Activated T-cell treated with anti-CD3 and anti-CD28 coated beads, Interleukin-2, amount 50 U/mL, for 72 hours (primary cell): ENCODE results near the gene LENEP. TPM values are rescaled to one million over a fixed set of nuclear protein-coding genes. Genes with fewer than 3 reads are reported as not detected.

Experiments
- ATAC-seq, 2 donors: fragments of 150-1000 bp; cut with Tn5 transposase; replicated peaks in 1 of 2; 2 replicates each; pipeline ENCODE4 v1.10.0; 2021; ENCODE audit warnings: moderate library complexity in 2 of 2, mild to moderate bottlenecking in 1 of 2
- DNase-seq, 2 donors: peaks; one replicate each; pipeline ENCODE4 v3.0.0; 2021 to 2022; ENCODE audit warnings: mixed read lengths in 1 of 2
- H3K27ac Mint-ChIP-seq: one replicate; pipeline ENCODE4 v1.8.0; 2022; ENCODE audit warnings: mild to moderate bottlenecking, moderate library complexity, mixed read lengths
- H3K27me3 Mint-ChIP-seq: one replicate; pipeline ENCODE4 v1.8.0; 2022; ENCODE audit warnings: low read depth, mixed read lengths
- H3K36me3 Mint-ChIP-seq, 2 donors: one replicate each; pipeline ENCODE4 v1.8.0; 2022; ENCODE audit warnings: mixed read lengths in 2 of 2, mild to moderate bottlenecking in 1 of 2; ENCODE audit not compliant: insufficient read depth in 2 of 2
- H3K4me1 Mint-ChIP-seq: one replicate; pipeline ENCODE4 v1.8.0; 2022; ENCODE audit warnings: low read depth, mixed read lengths
- H3K4me3 Mint-ChIP-seq, 2 donors: one replicate each; pipeline ENCODE4 v1.8.0; 2022; ENCODE audit warnings: mild to moderate bottlenecking in 2 of 2, mixed read lengths in 2 of 2, moderate library complexity in 2 of 2
- H3K9me3 Mint-ChIP-seq, 2 donors: one replicate each; pipeline ENCODE4 v1.8.0; 2022; ENCODE audit warnings: mixed read lengths in 2 of 2
- total RNA-seq, 2 donors: library from RNA; stranded (reverse); gene quantifications; one replicate each; pipeline ENCODE4 v1.2.3, GENCODE V29; 2022

LENEP gene
- 1 to 10 TPM in 1 of 2 donors, under 1 TPM in 1; 0.65 to 2.3 TPM for total RNA-seq

DNA sequence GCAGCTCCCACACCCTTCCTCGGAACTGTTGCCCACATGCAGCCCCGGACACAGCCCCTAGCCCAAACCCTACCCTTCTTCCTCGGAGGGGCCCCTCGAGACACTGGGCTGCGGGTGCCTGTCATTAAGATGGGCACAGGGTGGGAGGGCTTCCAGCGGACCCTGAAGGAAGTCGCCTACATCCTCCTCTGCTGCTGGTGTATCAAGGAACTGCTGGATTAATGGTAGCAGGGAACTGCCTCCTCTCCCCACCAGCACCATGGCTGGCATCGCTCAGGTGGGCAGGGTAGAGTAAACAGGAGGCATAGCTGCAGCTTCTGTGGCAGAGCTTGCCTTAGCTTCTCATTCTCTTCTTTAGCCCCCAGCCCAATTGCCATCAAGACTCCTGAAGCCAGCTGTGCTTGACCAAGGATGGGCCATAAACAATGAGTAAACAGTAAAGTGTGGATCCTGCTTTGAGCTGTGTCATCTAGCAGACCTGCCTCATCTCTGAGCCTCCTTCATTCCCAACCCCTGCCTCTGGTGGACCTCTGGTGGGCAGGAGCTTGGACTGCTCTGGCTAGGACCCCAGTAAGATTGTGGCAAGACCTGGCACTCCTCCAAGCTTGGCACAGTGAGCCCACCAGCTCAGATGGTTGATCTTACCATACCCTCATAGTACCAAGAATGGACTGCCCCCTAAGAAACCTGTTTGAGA is at the start of gene LENEP:
Gene LENEP, plus strand, starts transcription at position 15 of the 697 bp plus-strand sequence. Its CDS starts 22 bp downstream, at position 37.
- ATAC-seq (no peak), DNase-seq (no peak)
- Mint-ChIP-seq H3K4me1 (peaks cover 35% of the 10 kb centered on the region), H3K27ac (no peak within 1 kb of the TSS), H3K9me3 (no peaks in the 10 kb centered on the region), H3K4me3 (no peak within 1 kb of the TSS), H3K36me3 (peaks cover 2 to 6% of the 10 kb centered on the region in 2 donors), H3K27me3 (no peaks in the 10 kb centered on the region)

DNA sequence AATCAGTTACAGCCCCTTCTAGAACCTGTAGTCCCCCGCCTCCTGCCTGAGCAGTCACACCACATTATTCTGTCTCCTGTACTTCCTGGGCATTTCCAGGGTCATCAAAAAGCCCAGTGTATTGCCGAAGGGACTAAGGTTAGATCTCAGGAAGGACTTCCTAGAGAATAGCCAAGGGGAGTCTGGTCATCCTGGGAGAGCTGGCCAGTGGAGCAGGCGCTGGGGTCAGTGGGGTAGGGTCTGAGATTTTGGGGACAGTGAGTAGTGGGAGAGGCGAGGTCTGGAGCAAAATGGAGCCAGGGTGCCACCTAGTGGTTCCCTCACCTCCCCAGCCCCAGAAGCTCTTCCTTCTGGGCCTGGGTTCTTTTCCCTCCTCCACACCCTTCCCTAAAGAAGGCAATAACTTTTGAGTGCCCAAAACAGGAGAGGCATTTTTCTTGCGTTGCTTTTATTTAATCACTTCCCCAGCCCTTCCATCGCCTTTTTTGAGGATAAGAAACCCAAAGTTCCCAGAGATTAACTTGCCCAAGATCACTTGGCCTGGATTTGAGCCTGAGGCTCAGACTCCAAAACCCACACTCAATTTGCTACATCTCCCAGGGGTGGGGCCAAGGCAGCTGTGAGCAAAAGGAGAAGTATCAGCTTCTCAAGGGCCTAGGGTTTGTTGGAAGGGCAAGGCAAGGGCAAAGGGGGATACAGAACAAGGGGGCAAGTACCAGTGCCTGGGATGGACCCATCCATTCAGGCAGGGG is 49.6 kb upstream of the LENEP start:
- DNase-seq: peak; percentile 49 to 55
- Mint-ChIP-seq H3K4me3 (peak overlapping the region; percentile 57 to 74), H3K27me3 (no peaks in the 10 kb centered on the region), H3K9me3 (no peaks in the 10 kb centered on the region), H3K36me3 (no peaks in the 10 kb centered on the region), H3K4me1 (peaks cover 57% of the 10 kb centered on the region), H3K27ac (peak overlapping the region; percentile 21)
- ATAC-seq: peak; percentile 29 to 31

DNA sequence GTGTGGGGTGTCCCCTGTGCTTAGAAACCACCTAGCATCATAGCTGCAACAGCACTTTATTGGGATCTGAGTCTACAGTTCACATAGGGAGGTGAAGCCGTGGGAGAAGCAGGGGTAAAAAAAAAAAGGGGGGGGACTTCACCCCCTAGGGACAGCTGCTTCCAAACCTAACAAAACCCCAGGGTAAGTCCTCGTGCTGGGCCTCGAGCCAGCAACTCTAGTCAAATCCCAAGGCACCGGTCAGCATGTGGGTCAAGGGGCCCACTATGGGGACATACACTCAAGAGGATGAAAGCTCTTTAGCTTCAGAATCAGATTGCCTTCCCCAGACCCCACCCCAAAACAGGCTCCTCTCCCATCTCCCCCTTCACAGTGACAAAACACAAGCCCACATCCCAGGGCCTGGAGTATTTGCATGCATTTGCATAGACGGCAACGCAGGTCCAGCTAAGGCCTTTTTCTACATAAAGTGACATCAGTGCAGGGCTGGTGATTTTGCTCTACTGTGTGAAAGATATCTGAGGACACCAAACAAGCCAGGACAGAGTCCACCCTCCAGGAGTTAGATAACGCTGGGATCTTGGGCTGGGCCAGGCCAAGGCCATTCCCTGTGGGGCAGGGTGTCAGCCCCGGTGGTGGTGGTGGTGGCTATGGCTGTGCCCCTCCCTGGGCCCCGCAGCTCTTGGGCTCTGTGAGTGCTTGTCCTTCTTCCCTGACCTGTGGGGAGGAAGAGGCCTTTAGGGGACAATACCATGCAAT is 48.8 kb upstream of the LENEP start:
- Mint-ChIP-seq H3K9me3 (no peaks in the 10 kb centered on the region), H3K27me3 (no peaks in the 10 kb centered on the region), H3K27ac (no peak overlapping the region), H3K4me3 (no peak overlapping the region), H3K36me3 (no peaks in the 10 kb centered on the region), H3K4me1 (peaks cover 51% of the 10 kb centered on the region)
- ATAC-seq (no peak), DNase-seq (no peak)

DNA sequence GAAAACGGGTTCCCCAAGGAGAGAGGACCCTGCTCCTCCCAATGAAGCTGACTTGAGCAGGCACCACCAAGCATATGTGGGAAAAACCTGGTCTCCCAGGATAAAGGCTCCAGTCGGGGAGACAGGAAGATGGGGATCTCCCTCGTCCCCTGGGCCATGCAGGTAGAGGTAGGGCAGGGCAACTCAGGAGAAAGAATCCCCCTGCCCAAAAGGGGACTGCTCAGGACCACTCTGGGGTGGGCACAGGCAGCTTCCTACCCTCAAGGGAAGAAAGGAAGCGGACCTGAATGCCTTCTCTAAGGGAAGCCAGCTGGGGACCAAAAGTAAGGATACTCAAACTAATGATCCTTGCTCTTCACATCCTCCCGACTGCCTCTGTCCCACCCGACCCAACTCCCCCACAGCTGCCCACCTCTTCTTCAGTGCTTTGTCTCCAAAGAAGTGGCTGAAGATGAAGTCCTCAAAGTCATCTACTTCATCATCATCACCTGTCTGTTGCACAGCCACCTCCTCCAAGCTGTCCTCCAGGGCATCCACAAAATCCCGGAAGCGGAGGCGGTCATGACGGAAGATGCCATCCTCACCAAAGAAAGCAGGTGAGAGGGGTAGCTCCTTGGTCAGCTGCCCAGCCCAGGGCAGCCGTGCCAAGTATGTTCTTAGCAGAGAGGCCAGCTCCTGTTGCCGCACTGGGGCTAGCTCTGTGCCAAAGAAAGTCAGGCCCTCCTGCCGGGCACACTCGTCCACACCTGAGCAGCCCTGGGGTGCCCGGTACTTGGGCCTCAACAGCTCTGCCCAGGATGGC is 48.0 kb upstream of the LENEP start:
- no peak overlapping the region for H3K4me3 Mint-ChIP-seq
- H3K27ac Mint-ChIP-seq: no peak overlapping the region
- H3K9me3 Mint-ChIP-seq: no peaks in the 10 kb centered on the region
- no peaks in the 10 kb centered on the region for H3K27me3 Mint-ChIP-seq
- H3K4me1 Mint-ChIP-seq: peaks cover 46% of the 10 kb centered on the region
- H3K36me3 Mint-ChIP-seq: no peaks in the 10 kb centered on the region
- ATAC-seq: no peak
- DNase-seq: no peak

- no peak overlapping the region for H3K4me3 Mint-ChIP-seq
- ATAC-seq (no peak), DNase-seq (no peak)
- H3K27me3 Mint-ChIP-seq: no peaks in the 10 kb centered on the region
- H3K9me3 Mint-ChIP-seq: no peaks in the 10 kb centered on the region
- no peaks in the 10 kb centered on the region for H3K36me3 Mint-ChIP-seq
- H3K27ac Mint-ChIP-seq: peak overlapping the region; percentile 11
- peaks cover 46% of the 10 kb centered on the region for H3K4me1 Mint-ChIP-seq
Observed at GRCh38 chr1:154945962-154946850, 47.2 kb upstream of the LENEP start.

GRCh38 chr1:154948079-154948478 is 45.3 kb upstream of the LENEP start:
- peaks cover 46% of the 10 kb centered on the region for H3K4me1 Mint-ChIP-seq
- H3K27me3 Mint-ChIP-seq: no peaks in the 10 kb centered on the region
- no peak overlapping the region for H3K27ac Mint-ChIP-seq
- no peaks in the 10 kb centered on the region for H3K9me3 Mint-ChIP-seq
- ATAC-seq (no peak), DNase-seq (no peak)
- no peaks in the 10 kb centered on the region for H3K36me3 Mint-ChIP-seq
- H3K4me3 Mint-ChIP-seq: no peak overlapping the region

GRCh38 chr1:154951901-154952657 is 41.3 kb upstream of the LENEP start:
- H3K27me3 Mint-ChIP-seq: no peaks in the 10 kb centered on the region

DNA sequence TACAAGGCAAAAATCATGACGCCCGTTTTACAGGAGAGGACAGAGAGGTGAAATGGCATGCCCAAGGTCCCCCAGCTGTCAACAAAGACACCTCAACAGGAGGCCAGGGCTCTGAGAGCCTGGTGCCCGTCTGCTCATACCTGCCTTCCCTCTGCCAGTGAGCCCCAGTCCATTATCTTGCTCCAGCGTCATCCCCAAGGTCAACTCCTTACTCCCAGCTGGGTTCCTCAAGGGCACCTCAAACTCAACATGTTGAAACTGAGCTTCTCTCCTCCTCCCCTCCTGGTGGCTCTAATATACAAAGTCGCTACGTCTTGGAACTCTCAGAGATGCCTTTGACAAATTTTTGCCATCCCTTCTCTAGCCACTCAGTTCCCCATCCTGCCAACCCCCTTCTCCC is 40.7 kb upstream of the LENEP start:
- no peak for DNase-seq
- Mint-ChIP-seq H3K9me3 (no peaks in the 10 kb centered on the region), H3K27ac (peak overlapping the region; percentile 66), H3K4me3 (peak overlapping the region; percentile 85 to 99), H3K4me1 (peaks cover 79% of the 10 kb centered on the region), H3K36me3 (no peaks in the 10 kb centered on the region), H3K27me3 (no peaks in the 10 kb centered on the region)
- ATAC-seq: no peak

More at GRCh38 chr1:154951901-154952657, 41.3 kb upstream of the LENEP start:
- ATAC-seq: peak; percentile 28 to 54
- no peaks in the 10 kb centered on the region for H3K9me3 Mint-ChIP-seq
- peak; percentile 65 to 71 for DNase-seq
- H3K27ac Mint-ChIP-seq: peak overlapping the region; percentile 66
- H3K36me3 Mint-ChIP-seq: no peaks in the 10 kb centered on the region
- H3K4me3 Mint-ChIP-seq: peak overlapping the region; percentile 85 to 99
- peaks cover 76% of the 10 kb centered on the region for H3K4me1 Mint-ChIP-seq

DNA sequence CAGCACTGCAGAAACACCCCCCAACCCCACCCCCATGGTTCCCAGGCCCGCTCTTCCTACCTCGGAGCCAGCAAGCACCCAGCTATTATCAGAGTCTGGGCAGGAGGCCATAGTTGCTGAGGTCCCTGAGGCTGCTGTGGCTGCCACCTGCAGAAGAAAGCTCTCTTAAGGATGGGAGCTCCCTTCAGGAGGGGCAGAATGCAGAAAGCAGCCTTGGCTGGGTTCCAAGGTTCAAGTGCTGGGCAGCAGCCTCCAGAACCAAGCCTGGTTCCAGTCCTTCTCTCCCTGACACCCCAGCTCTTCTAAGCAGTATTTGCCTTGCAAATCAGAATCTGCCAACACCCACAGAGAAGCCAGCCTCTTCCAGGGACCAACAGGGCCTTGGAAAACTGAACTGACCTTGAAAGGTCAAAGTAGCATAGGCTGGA is 39.8 kb upstream of the LENEP start:
- no peaks in the 10 kb centered on the region for H3K9me3 Mint-ChIP-seq
- DNase-seq (no peak), ATAC-seq (no peak)
- H3K36me3 Mint-ChIP-seq: no peaks in the 10 kb centered on the region
- peak overlapping the region; percentile 93 to 99 for H3K4me3 Mint-ChIP-seq
- H3K4me1 Mint-ChIP-seq: peaks cover 80% of the 10 kb centered on the region
- no peaks in the 10 kb centered on the region for H3K27me3 Mint-ChIP-seq
- H3K27ac Mint-ChIP-seq: peak overlapping the region; percentile 82

DNA sequence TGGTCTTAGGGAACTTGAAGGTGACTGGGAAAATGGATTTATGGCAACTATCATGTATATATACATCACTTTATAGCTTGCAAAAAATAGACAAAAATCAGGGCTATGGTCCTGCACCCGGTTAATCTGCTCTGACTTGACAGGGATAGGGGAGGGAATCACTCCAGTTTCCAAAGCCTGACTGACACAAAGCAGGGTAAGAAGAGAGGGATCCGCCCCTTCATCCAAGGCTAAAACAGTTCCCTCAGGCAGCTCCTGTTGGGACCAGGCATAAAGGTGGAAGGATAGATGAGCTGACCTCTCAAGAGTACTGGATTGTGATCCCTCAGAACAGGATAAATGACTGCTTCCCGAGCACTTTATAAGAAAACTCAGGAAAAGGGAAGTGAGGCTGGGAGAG is 38.8 kb upstream of the LENEP start:
- Mint-ChIP-seq H3K27ac (peak overlapping the region; percentile 82), H3K27me3 (no peaks in the 10 kb centered on the region), H3K9me3 (no peaks in the 10 kb centered on the region), H3K4me3 (peak overlapping the region; percentile 93 to 99), H3K36me3 (no peaks in the 10 kb centered on the region), H3K4me1 (peaks cover 82% of the 10 kb centered on the region)
- DNase-seq (no peak), ATAC-seq (no peak)

GRCh38 chr1:154955039-154955717 is 38.2 kb upstream of the LENEP start:
- peaks cover 0 to 4% of the 10 kb centered on the region in 2 donors for H3K36me3 Mint-ChIP-seq
- peak overlapping the region; percentile 93 to 99 for H3K4me3 Mint-ChIP-seq
- ATAC-seq (peak; percentile 86 to 89), DNase-seq (peak; percentile 82 to 87)
- H3K4me1 Mint-ChIP-seq: peaks cover 89% of the 10 kb centered on the region
- no peaks in the 10 kb centered on the region for H3K9me3 Mint-ChIP-seq
- H3K27me3 Mint-ChIP-seq: no peaks in the 10 kb centered on the region
- H3K27ac Mint-ChIP-seq: peak overlapping the region; percentile 82
